Measurements from ENCODE around the gene IRX2.

Gene IRX2

GRCh38 chr5:2699231-2699630 is 52.2 kb downstream of the IRX2 start:
- no peak for DNase-seq (ENCODE audit: low read depth in 2 of 3, low spot score in 2 of 3)

DNA sequence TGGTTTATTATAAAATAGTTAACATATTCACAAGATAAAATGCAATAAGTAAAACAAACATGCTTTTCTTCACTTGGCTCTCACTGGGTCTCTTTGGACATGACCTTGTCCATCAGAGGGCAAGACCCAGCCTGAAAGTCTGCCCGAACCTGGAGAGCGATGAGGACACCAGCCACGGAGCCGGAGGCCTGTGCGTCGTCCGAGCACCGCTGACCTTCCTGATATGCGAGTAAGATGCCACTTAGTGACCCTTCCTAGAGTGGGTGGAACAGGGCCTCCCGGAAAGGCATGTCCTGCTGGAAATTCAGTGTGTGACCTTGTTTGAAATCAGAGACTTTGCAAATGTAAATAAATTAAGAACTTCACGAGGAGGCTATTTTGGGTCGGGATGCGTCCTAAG is 52.9 kb downstream of the IRX2 start:
- DNase-seq (ENCODE audit: low read depth in 2 of 3, low spot score in 2 of 3) = no peak

DNA sequence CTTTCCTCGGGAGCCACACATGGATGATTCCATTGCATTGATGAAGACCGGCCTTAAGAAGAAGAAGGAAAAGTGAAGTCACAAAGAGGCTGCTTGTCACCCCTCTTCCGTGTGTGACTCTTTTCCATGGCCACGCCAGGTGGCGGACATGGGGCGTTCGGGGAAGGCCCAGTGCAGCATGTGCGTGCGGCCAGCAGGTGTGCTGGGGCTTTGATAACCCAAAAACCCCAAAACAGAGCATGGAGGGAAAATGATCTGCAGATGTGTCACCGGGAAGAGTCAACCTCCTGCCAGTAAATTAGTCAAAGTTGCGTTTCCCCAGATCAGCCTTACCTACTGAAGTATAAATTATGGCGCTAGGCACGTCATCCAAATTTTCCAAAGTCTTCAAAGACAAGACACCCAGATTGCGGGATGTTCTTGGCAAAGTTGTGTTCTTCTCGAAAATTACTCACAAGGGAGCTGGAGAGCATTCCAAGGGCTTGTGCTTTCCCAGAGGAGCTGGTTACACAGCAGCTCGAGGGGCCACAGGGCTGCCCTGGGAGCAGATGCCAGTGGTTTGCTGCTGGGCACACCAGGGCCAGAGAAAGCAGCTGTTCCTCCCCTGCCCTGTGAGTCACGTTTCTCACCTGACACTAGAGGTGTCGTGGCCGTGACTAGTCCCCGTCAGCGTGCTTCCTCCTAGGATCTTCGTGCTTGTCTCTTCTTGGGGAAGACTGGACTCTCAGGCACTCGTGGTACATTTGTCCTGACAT is 53.9 kb downstream of the IRX2 start:
- DNase-seq (ENCODE audit: low read depth in 2 of 3, low spot score in 2 of 3) = no peak

DNA sequence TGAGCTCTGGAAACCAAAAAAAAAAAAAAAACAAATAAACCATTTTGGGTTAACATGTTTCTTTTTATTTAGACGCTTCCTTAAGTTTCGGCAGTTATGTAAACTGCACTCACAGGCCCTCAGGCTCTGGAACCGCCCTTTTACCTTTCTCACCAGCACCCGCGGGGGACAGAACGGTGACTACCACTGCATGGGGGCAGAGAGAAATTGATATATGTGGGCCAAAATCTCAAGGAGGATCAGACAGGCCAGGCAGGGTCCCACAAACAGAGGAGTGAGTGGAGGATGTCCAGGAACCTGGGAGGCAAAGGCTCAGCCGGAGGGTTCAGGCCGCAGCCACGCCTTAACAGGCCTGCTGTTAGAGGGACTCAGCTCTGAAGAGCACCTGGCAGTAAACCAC is 54.4 kb downstream of the IRX2 start:
- no peak for DNase-seq (ENCODE audit: low read depth in 2 of 3, low spot score in 2 of 3)
